ENCODE measurements around the gene KBTBD12.

The KBTBD12 gene

DNA sequence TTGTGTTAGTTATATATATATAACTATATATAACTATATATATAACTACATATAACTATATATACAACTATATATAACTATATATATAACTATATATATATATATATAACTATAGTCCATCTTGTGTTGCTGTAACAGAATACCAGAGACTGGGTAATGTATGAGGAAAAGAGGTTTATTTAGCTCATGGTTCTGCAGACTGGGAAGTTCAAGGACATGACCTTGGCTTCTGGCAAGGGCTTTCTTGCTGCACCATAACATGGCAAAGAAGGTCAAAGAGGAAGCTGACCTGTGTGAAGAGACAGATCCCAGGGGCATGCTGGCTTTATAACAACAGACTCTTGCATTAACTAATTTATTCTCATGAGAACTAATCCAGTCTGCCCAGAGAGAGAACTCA lies 27.6 kb downstream of the KBTBD12 start:
- CTCF ChIA-PET, result interaction anchor here (0.6 kb wide), 1 partner anchor 368 kb away, joined by 3 read pairs; no protein-coding TSS in a partner anchor
- no peak for DNase-seq (ENCODE audit: low spot score)
- POLR2A ChIA-PET (ENCODE audit: low non-redundant PET), result no interaction called here
- TF ChIP-seq, protein P1, sequence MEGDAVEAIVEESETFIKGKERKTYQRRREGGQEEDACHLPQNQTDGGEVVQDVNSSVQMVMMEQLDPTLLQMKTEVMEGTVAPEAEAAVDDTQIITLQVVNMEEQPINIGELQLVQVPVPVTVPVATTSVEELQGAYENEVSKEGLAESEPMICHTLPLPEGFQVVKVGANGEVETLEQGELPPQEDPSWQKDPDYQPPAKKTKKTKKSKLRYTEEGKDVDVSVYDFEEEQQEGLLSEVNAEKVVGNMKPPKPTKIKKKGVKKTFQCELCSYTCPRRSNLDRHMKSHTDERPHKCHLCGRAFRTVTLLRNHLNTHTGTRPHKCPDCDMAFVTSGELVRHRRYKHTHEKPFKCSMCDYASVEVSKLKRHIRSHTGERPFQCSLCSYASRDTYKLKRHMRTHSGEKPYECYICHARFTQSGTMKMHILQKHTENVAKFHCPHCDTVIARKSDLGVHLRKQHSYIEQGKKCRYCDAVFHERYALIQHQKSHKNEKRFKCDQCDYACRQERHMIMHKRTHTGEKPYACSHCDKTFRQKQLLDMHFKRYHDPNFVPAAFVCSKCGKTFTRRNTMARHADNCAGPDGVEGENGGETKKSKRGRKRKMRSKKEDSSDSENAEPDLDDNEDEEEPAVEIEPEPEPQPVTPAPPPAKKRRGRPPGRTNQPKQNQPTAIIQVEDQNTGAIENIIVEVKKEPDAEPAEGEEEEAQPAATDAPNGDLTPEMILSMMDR (conservative IDR thresholded peaks at IDR 0.05; ENCODE audit: low read depth), result no peak
- H3K27ac ChIP-seq, result no peak overlapping the region

DNA sequence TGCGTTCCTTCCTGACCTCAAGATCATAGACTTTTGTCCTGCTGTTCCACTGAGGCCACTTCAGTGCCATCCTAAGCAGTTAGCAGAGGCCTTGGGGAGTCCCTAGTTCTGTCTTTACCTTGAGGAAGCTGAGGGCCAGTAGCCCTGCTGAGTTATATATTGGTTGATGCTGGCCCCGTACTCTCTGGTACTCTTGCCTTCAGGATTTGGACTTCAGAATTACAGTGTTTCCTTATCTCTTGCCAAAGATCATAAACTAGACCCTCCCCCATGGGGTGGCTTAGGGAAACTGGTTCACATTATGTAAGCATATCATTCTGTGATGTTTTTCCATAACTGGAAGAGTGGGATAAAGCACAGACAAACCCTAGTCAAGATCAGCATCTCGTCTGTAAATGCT lies 33.2 kb downstream of the KBTBD12 start:
- TF ChIP-seq, protein P1 (conservative IDR thresholded peaks at IDR 0.05; ENCODE audit: low read depth), result no peak
- no peak for DNase-seq (ENCODE audit: low spot score)
- ChIA-PET CTCF (interaction anchor here (0.9 kb wide), 1 partner anchor 18 kb away, joined by 3 read pairs; no protein-coding TSS in a partner anchor), POLR2A (ENCODE audit: low non-redundant PET) (no interaction called here)
- H3K27ac ChIP-seq, result no peak overlapping the region

DNA sequence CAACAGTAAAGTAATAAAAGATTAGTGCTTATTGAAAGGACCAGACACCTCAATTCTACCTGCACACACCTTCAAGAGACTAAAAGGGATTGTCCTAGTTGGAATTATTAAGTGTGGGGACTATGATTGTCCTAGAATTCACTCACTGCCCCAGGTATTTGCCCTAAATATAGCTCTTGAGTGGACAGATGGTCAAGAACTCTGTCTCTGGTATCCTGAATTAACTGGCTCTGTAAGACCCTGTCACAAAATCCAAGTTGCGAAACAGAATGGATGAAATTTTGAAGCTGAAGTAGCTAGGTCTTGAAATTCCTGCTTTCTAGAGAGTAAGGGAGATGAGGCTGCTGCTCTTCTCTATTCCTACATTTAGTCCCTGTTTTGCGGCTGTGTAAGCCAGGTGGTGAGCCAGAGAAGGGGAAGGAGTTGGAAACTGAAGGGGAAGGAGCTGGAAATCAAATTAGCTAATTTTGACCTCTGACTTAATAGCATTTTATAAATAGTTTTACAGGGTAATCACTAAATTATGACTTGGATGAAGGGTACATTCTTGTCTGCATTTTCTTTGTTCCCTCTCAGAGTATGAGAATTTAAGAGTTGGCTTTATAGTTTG lies 34.5 kb downstream of the KBTBD12 start:
- no peak overlapping the region for H3K27ac ChIP-seq
- DNase-seq (ENCODE audit: low spot score), result no peak
- TF ChIP-seq, protein P1 (conservative IDR thresholded peaks at IDR 0.05; ENCODE audit: low read depth), result no peak
- ChIA-PET POLR2A (ENCODE audit: low non-redundant PET) (no interaction called here), CTCF (interaction anchor here (0.6 kb wide), 1 partner anchor 21 kb away, joined by 3 read pairs; no protein-coding TSS in a partner anchor)

DNA sequence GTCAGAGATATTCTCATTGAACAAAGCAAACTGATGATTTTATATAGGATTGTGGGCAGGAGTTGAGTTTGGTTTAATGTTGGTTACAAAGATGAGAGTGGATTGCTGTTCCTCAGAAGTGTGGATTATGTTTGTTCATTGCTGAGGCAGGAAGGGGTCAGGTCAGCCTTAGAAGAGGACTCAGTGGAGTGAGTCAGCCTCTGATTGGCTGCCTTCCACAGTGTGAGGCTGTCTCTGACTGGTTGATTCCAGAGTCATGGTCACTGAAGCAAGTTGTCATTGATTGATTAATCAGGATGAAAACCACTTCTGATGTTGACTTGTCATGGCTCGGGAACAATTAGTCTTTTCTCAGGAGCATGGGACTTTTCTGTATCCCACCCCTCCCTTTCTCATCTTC lies 36.2 kb downstream of the KBTBD12 start:
- no peak for DNase-seq (ENCODE audit: low spot score)

DNA sequence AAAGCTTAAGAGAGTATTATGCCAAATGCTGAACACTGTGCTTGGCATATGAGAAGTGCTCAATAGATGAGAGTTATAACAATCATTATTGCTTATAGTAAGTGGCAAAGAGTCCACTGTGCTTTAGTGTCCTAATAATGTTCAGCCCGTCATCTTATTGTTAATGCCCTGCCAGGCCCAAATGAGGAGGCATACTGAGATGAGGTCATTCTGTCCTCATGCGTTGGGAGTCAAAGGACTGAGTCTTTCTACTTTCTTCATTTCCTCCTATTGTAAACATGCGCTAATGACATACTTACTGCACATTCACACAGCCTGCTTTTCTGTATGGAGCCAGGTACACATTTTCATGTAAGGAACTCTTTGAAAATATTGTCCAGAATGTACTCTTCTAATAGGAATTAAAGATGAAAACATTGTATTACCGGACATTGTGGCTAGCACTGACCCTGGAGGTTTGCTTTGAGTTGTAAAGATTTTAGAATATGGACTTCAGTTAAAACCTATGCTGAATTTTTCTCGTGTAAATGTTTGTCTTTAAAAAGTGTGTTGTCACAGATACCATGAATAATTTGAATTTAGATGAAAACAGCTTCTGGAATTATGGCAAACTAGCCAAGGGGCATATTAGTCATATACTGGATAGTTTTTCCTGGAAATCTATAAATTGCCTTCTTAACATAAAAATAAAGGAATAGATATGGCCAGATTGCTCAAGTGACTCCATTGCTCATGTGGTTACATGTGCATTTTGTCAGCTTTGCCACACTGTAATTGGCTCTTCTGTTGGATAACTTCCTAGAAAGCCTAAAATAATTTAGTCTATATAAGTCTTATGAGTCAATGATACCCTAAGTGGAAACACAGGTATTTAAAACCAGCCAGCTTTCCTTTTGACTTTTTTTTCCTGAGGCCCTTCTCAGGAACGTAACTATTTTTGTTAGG lies 38.3 kb downstream of the KBTBD12 start:
- POLR2A ChIA-PET (ENCODE audit: low non-redundant PET), result no interaction called here
- no peak overlapping the region for H3K27ac ChIP-seq
- DNase-seq (ENCODE audit: low spot score), result peak; percentile 10
- CTCF ChIA-PET, result no interaction called here
- TF ChIP-seq, protein P1 (conservative IDR thresholded peaks at IDR 0.05; ENCODE audit: low read depth), result no peak

More for the DNA sequence above, 36.2 kb downstream of the KBTBD12 start:
- ChIA-PET CTCF (no interaction called here), POLR2A (ENCODE audit: low non-redundant PET) (no interaction called here)
- TF ChIP-seq, protein P1 (conservative IDR thresholded peaks at IDR 0.05; ENCODE audit: low read depth), result no peak
- no peak overlapping the region for H3K27ac ChIP-seq

DNA sequence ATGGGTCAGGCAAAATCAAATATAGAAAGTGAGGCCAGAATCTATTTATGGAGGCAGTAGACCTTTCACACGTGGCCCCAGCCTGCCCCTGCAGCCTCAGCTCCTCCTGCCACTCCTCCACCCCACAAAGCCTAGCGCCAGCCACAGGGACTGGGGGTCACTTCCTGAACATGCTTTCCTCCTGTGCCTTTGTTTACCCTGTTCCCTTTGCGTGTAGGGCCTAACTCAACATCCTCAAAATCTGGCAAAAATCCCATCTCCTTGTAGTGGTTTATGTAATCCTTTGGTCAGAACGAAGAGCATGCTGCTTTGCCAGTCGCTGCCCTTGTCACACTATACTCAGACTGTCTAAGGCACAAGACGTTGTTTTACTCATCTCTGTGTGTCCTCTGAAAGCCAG lies 39.6 kb downstream of the KBTBD12 start:
- ChIA-PET POLR2A (ENCODE audit: low non-redundant PET) (no interaction called here), CTCF (no interaction called here)
- TF ChIP-seq, protein P1 (conservative IDR thresholded peaks at IDR 0.05; ENCODE audit: low read depth), result no peak
- H3K27ac ChIP-seq, result no peak overlapping the region
- no peak for DNase-seq (ENCODE audit: low spot score)

All from RWPE1 (cell line).